GM23338 (cell line): ENCODE data around the gene ATP9A. TPM values are rescaled to one million over a fixed set of nuclear protein-coding genes. Genes with fewer than 3 reads are reported as not detected.

Experiments
- ATAC-seq: fragments of 200-7000 bp; cut with Tn5 transposase; 3 replicates; pipeline ENCODE4 v1.9.1; 2020
- DNase-seq: peaks from one replicate; pipeline ENCODE4 v3.0.0-alpha.2; 2015; ENCODE audit warnings: low spot score
- H2AFZ ChIP-seq: fragments of 200-600 bp; sonication (generic); 2 replicates; pipeline ENCODE4 v1.8.0; 2016; ENCODE audit warnings: antibody characterized with exemption, mild to moderate bottlenecking, moderate library complexity
- H3F3A ChIP-seq: fragments of 200-600 bp; sonication (generic); replicated peaks from 2 replicates; pipeline ENCODE4 v1.8.0; 2017; ENCODE audit warnings: antibody characterized with exemption, mixed run types, low read depth
- H3K27ac ChIP-seq: fragments of 200-600 bp; sonication (generic); 2 replicates; pipeline ENCODE4 v1.6.1; 2016; ENCODE audit warnings: low read depth
- H3K27me3 ChIP-seq: fragments of 200-600 bp; sonication (generic); 2 replicates; pipeline ENCODE4 v1.8.0; 2016; ENCODE audit warnings: mild to moderate bottlenecking, mixed run types, moderate library complexity; ENCODE audit not compliant: insufficient read depth
- H3K36me3 ChIP-seq: fragments of 200-600 bp; sonication (generic); 2 replicates; pipeline ENCODE4 v1.8.0; 2016; ENCODE audit warnings: mild to moderate bottlenecking; ENCODE audit not compliant: insufficient read depth
- H3K4me1 ChIP-seq: fragments of 200-600 bp; sonication (generic); 2 replicates; pipeline ENCODE4 v1.8.0; 2016; ENCODE audit warnings: mild to moderate bottlenecking, moderate library complexity; ENCODE audit not compliant: insufficient read depth
- H3K4me2 ChIP-seq: fragments of 200-600 bp; sonication (generic); 2 replicates; pipeline ENCODE4 v1.7.1; 2017; ENCODE audit warnings: mixed run types
- H3K4me3 ChIP-seq: fragments of 200-600 bp; sonication (generic); 2 replicates; pipeline ENCODE4 v1.6.1; 2016; ENCODE audit warnings: mixed run types
- H3K79me2 ChIP-seq: fragments of 200-600 bp; sonication (generic); replicated peaks from 2 replicates; pipeline ENCODE4 v1.8.0; 2017; ENCODE audit warnings: mild to moderate bottlenecking; ENCODE audit not compliant: insufficient read depth
- H3K9me2 ChIP-seq: fragments of 200-600 bp; sonication (generic); 2 replicates; pipeline ENCODE4 v1.8.0; 2017; ENCODE audit not compliant: insufficient read depth
- H4K20me1 ChIP-seq: fragments of 200-600 bp; sonication (generic); replicated peaks from 2 replicates; pipeline ENCODE4 v1.8.0; 2017; ENCODE audit warnings: mild to moderate bottlenecking; ENCODE audit not compliant: insufficient read depth
- H3K27ac Mint-ChIP-seq: 2 replicates; pipeline ENCODE4 v1.8.0; 2020; ENCODE audit warnings: inconsistent platforms, mild to moderate bottlenecking, moderate library complexity, mixed read lengths
- H3K27me3 Mint-ChIP-seq: 3 replicates; pipeline ENCODE4 v1.8.0; 2022; ENCODE audit warnings: low read depth, mild to moderate bottlenecking, moderate library complexity, mixed read lengths, inconsistent platforms; ENCODE audit not compliant: insufficient read depth, poor library complexity
- H3K36me3 Mint-ChIP-seq: 3 replicates; pipeline ENCODE4 v1.8.0; 2021; ENCODE audit warnings: low read depth, mild to moderate bottlenecking, inconsistent platforms, moderate library complexity, mixed read lengths
- H3K4me1 Mint-ChIP-seq: 3 replicates; pipeline ENCODE4 v1.8.0; 2020; ENCODE audit warnings: mild to moderate bottlenecking, inconsistent platforms, mixed read lengths
- H3K4me3 Mint-ChIP-seq: 3 replicates; pipeline ENCODE4 v1.8.0; 2021; ENCODE audit warnings: moderate library complexity, mild to moderate bottlenecking, inconsistent platforms, mixed read lengths
- H3K9me3 Mint-ChIP-seq: 3 replicates; pipeline ENCODE4 v1.8.0; 2020; ENCODE audit warnings: moderate library complexity, mild to moderate bottlenecking, inconsistent platforms, mixed read lengths
- CREB1 ChIP-seq: fragments of 250-450 bp; sonication (Bioruptor Pico); IDR thresholded peaks from 2 replicates; pipeline ENCODE4 v1.5.0; 2020; ENCODE audit warnings: low read depth, mild to moderate bottlenecking, moderate library complexity
- ETS1 ChIP-seq: IDR thresholded peaks from 2 replicates; pipeline ENCODE4 v1.6.1; 2016; ENCODE audit warnings: antibody characterized with exemption
- EZH2 ChIP-seq: fragments of 200-600 bp; sonication (generic); IDR thresholded peaks from one replicate; pipeline ENCODE4 v1.8.0; 2017; ENCODE audit warnings: antibody characterized with exemption, mild to moderate bottlenecking, low read depth; ENCODE audit not compliant: unreplicated experiment
- EZH2phosphoT487 ChIP-seq: fragments of 200-600 bp; sonication (generic); IDR thresholded peaks from one replicate; pipeline ENCODE4 v1.8.1; 2018; ENCODE audit warnings: antibody characterized with exemption; ENCODE audit not compliant: unreplicated experiment
- JUNB ChIP-seq: IDR thresholded peaks from one replicate; pipeline ENCODE4 v1.6.1; 2016; ENCODE audit warnings: antibody characterized with exemption; ENCODE audit not compliant: unreplicated experiment
- NANOG ChIP-seq: IDR thresholded peaks from 2 replicates; pipeline ENCODE4 v1.6.1; 2016; ENCODE audit warnings: antibody characterized with exemption, borderline replicate concordance
- POLR2AphosphoS5 ChIP-seq: IDR thresholded peaks from 2 replicates; pipeline ENCODE4 v1.6.1; 2016; ENCODE audit warnings: antibody characterized with exemption, low read depth
- REST ChIP-seq: IDR thresholded peaks from one replicate; pipeline ENCODE4 v1.6.1; 2018; ENCODE audit warnings: antibody characterized with exemption; ENCODE audit not compliant: unreplicated experiment
- STAT1 ChIP-seq: IDR thresholded peaks from one replicate; pipeline ENCODE4 v1.6.1; 2016; ENCODE audit warnings: antibody characterized with exemption; ENCODE audit not compliant: unreplicated experiment
- ZNF114 ChIP-seq: fragments of 250-450 bp; sonication (Bioruptor Pico); IDR thresholded peaks from 2 replicates; pipeline ENCODE4 v1.5.0; 2020; ENCODE audit warnings: mild to moderate bottlenecking, moderate library complexity
- ZNF331 ChIP-seq: fragments of 250-450 bp; sonication (Bioruptor Pico); IDR thresholded peaks from 2 replicates; pipeline ENCODE4 v1.5.0; 2020; ENCODE audit warnings: low read depth, mild to moderate bottlenecking, moderate library complexity
- polyA plus RNA-seq: library from polyadenylated mRNA; unstranded; fragments of >200 nt; fragmentation: Nextera tagmentation; extraction: Ambion mirVana; gene quantifications from 2 replicates; pipeline ENCODE4 v1.2.1, GENCODE V29; 2016
- total RNA-seq: library from RNA; depleted of rRNA; stranded (reverse); fragments of >200 nt; shearing (Covaris generic); gene quantifications from 2 replicates; pipeline ENCODE4 v1.2.3, GENCODE V29; 2014
- TF ChIP-seq, protein P1 (sequence below): fragments of 250-450 bp; sonication (Bioruptor Pico); IDR thresholded peaks from 2 replicates; pipeline ENCODE4 v1.5.0; 2020; ENCODE audit warnings: mild to moderate bottlenecking, moderate library complexity
- TF ChIP-seq, protein P2 (sequence below), 2 experiments: fragments of 200-600 bp in 1 of 2; sonication (generic) in 1 of 2; conservative IDR thresholded peaks; 2 replicates each; pipeline versions ENCODE4 v1.5.1 to v1.6.1; 2016 to 2017; ENCODE audit warnings: antibody characterized with exemption in 2 of 2, low read depth in 2 of 2, mild to moderate bottlenecking in 2 of 2, moderate library complexity in 1 of 2

The ATP9A gene
- total and polyA plus RNA-seq, 2 experiments from 2014 or later, result 0.94 to 5.9 TPM

GRCh38 chr20:51581571-51581970, 186.6 kb downstream of the ATP9A start:
- Mint-ChIP-seq H3K4me3 (no peak overlapping the region), H3K4me1 (no peaks in the 10 kb centered on the region; the same call in 2 of the 3 replicates), H3K27ac (no peak overlapping the region), H3K27me3 (peaks cover 10% of the 10 kb centered on the region), H3K36me3 (no peaks in the 10 kb centered on the region), H3K9me3 (no peaks in the 10 kb centered on the region)
- Histone ChIP-seq H3K4me2 (no peak overlapping the region), H4K20me1 (no peaks in the 10 kb centered on the region), H3K36me3 (no peaks in the 10 kb centered on the region), H3K27me3 (no peaks in the 10 kb centered on the region), H3F3A (no peaks in the 10 kb centered on the region), H3K4me1 (no peaks in the 10 kb centered on the region), H3K27ac (no peak overlapping the region), H3K79me2 (no peaks in the 10 kb centered on the region), H2AFZ (no peak overlapping the region), H3K9me2 (peaks cover 8% of the 10 kb centered on the region; the same call in 1 of the 2 replicates), H3K4me3 (no peak overlapping the region)
- TF ChIP-seq REST (no peak), ZNF331 (no peak), CREB1 (CRISPR knock-in tag) (no peak), STAT1 (no peak), ETS1 (no peak), EZH2 (no peak), POLR2AphosphoS5 (no peak), NANOG (no peak), ZNF114 (CRISPR knock-in tag) (no peak), JUNB (no peak), EZH2phosphoT487 (no peak)
- TF ChIP-seq, protein P1, sequence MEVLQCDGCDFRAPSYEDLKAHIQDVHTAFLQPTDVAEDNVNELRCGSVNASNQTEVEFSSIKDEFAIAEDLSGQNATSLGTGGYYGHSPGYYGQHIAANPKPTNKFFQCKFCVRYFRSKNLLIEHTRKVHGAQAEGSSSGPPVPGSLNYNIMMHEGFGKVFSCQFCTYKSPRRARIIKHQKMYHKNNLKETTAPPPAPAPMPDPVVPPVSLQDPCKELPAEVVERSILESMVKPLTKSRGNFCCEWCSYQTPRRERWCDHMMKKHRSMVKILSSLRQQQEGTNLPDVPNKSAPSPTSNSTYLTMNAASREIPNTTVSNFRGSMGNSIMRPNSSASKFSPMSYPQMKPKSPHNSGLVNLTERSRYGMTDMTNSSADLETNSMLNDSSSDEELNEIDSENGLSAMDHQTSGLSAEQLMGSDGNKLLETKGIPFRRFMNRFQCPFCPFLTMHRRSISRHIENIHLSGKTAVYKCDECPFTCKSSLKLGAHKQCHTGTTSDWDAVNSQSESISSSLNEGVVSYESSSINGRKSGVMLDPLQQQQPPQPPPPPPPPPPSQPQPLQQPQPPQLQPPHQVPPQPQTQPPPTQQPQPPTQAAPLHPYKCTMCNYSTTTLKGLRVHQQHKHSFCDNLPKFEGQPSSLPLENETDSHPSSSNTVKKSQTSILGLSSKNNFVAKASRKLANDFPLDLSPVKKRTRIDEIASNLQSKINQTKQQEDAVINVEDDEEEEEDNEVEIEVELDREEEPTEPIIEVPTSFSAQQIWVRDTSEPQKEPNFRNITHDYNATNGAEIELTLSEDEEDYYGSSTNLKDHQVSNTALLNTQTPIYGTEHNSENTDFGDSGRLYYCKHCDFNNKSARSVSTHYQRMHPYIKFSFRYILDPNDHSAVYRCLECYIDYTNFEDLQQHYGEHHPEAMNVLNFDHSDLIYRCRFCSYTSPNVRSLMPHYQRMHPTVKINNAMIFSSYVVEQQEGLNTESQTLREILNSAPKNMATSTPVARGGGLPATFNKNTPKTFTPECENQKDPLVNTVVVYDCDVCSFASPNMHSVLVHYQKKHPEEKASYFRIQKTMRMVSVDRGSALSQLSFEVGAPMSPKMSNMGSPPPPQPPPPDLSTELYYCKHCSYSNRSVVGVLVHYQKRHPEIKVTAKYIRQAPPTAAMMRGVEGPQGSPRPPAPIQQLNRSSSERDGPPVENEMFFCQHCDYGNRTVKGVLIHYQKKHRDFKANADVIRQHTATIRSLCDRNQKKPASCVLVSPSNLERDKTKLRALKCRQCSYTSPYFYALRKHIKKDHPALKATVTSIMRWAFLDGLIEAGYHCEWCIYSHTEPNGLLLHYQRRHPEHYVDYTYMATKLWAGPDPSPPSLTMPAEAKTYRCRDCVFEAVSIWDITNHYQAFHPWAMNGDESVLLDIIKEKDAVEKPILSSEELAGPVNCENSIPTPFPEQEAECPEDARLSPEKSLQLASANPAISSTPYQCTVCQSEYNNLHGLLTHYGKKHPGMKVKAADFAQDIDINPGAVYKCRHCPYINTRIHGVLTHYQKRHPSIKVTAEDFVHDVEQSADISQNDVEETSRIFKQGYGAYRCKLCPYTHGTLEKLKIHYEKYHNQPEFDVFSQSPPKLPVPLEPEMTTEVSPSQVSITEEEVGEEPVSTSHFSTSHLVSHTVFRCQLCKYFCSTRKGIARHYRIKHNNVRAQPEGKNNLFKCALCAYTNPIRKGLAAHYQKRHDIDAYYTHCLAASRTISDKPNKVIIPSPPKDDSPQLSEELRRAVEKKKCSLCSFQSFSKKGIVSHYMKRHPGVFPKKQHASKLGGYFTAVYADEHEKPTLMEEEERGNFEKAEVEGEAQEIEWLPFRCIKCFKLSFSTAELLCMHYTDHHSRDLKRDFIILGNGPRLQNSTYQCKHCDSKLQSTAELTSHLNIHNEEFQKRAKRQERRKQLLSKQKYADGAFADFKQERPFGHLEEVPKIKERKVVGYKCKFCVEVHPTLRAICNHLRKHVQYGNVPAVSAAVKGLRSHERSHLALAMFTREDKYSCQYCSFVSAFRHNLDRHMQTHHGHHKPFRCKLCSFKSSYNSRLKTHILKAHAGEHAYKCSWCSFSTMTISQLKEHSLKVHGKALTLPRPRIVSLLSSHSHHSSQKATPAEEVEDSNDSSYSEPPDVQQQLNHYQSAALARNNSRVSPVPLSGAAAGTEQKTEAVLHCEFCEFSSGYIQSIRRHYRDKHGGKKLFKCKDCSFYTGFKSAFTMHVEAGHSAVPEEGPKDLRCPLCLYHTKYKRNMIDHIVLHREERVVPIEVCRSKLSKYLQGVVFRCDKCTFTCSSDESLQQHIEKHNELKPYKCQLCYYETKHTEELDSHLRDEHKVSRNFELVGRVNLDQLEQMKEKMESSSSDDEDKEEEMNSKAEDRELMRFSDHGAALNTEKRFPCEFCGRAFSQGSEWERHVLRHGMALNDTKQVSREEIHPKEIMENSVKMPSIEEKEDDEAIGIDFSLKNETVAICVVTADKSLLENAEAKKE (CRISPR knock-in tag), result no peak
- TF ChIP-seq, protein P2, sequence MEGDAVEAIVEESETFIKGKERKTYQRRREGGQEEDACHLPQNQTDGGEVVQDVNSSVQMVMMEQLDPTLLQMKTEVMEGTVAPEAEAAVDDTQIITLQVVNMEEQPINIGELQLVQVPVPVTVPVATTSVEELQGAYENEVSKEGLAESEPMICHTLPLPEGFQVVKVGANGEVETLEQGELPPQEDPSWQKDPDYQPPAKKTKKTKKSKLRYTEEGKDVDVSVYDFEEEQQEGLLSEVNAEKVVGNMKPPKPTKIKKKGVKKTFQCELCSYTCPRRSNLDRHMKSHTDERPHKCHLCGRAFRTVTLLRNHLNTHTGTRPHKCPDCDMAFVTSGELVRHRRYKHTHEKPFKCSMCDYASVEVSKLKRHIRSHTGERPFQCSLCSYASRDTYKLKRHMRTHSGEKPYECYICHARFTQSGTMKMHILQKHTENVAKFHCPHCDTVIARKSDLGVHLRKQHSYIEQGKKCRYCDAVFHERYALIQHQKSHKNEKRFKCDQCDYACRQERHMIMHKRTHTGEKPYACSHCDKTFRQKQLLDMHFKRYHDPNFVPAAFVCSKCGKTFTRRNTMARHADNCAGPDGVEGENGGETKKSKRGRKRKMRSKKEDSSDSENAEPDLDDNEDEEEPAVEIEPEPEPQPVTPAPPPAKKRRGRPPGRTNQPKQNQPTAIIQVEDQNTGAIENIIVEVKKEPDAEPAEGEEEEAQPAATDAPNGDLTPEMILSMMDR (conservative IDR thresholded peaks at IDR 0.05; ENCODE audit: low read depth in 2 of 2), result no peak
- DNase-seq, result no peak
- no peak for ATAC-seq
